Panc1 (cell line): ENCODE data around the gene C11orf52. TPM values are rescaled to one million over a fixed set of nuclear protein-coding genes. Genes with fewer than 3 reads are reported as not detected.

Source experiments
- ATAC-seq: fragments of 200-7000 bp; cut with Tn5 transposase; 2 replicates; pipeline ENCODE4 v1.9.1; 2020; ENCODE audit warnings: mild to moderate bottlenecking, moderate library complexity
- BruUV-seq: library from RNA; stranded (reverse); fragments of 400-500 nt; replicated peaks from 2 replicates; lab custom pipeline; 2021; lab: Mats Ljungman, UMichigan
- CTCF ChIA-PET: fragments of 300-600 bp; sonication (Branson Sonifier 250); formaldehyde crosslinking; loops from one replicate; lab custom pipeline; 2022; ENCODE audit warnings: antibody characterized with exemption; lab: Charles Lee
- POLR2A ChIA-PET: fragments of 300-600 bp; sonication (Branson Sonifier 250); formaldehyde crosslinking; loops from one replicate; lab custom pipeline; 2022; ENCODE audit warnings: antibody characterized with exemption; lab: Charles Lee
- DNase-seq: peaks from one replicate; pipeline ENCODE4 v3.0.0-alpha.2; 2010; ENCODE audit warnings: low read depth, low spot score
- H3K27ac ChIP-seq: 2 replicates; pipeline ENCODE4 v1.5.1; 2011; ENCODE audit warnings: mild to moderate bottlenecking, low read length, inconsistent platforms
- H3K27me3 ChIP-seq: fragments of 200-500 bp; sonication (Bioruptor generic); 2 replicates; pipeline ENCODE4 v1.6.0; 2014; ENCODE audit warnings: low read length, inconsistent platforms; ENCODE audit not compliant: control insufficient read depth, insufficient read depth
- H3K36me3 ChIP-seq: fragments of 200-500 bp; sonication (Bioruptor generic); 2 replicates; pipeline ENCODE4 v1.5.1; 2014; ENCODE audit warnings: inconsistent platforms, mild to moderate bottlenecking, low read length, moderate library complexity; ENCODE audit not compliant: control insufficient read depth, insufficient read depth
- H3K4me1 ChIP-seq: 2 replicates; pipeline ENCODE4 v1.5.1; 2011; ENCODE audit warnings: inconsistent platforms, mild to moderate bottlenecking, low read length, moderate library complexity; ENCODE audit not compliant: control insufficient read depth, insufficient read depth
- H3K4me3 ChIP-seq, 2 experiments: 2 replicates each; pipeline ENCODE4 v1.5.1; 2011 to 2012; ENCODE audit warnings: low read depth in 2 of 2, low read length in 2 of 2, mild to moderate bottlenecking in 2 of 2, inconsistent platforms in 1 of 2, moderate library complexity in 1 of 2
- H3K9me3 ChIP-seq: fragments of 200-500 bp; sonication (Bioruptor generic); 2 replicates; pipeline ENCODE4 v1.5.1; 2014; ENCODE audit warnings: low read depth, mild to moderate bottlenecking, inconsistent platforms, low read length, moderate library complexity; ENCODE audit not compliant: control insufficient read depth, insufficient read depth
- POLR2AphosphoS5 ChIP-seq: IDR thresholded peaks from 2 replicates; pipeline ENCODE4 v1.6.1; 2012; ENCODE audit warnings: mild to moderate bottlenecking, low read depth, low read length, moderate library complexity
- SIN3A ChIP-seq: IDR thresholded peaks from 2 replicates; pipeline ENCODE4 v1.6.1; 2012; ENCODE audit warnings: low read depth, mild to moderate bottlenecking, low read length, moderate library complexity, borderline replicate concordance; ENCODE audit not compliant: insufficient read depth
- TCF7L2 ChIP-seq: IDR thresholded peaks from 2 replicates; pipeline ENCODE4 v1.6.1; 2011; ENCODE audit warnings: mild to moderate bottlenecking, low read depth, low read length, inconsistent platforms
- in situ Hi-C: cut with HindIII; loops from 2 replicates; pipeline ENCODE4 v1.10.0; 2016; ENCODE audit warnings: low sequenced_read_pairs, low pct_unique_long_range_greater_than_20kb
- intact Hi-C: fragments of 100-400 bp; cut with micrococcal nuclease; formaldehyde crosslinking; loops from one replicate; pipeline ENCODE4 v1.10.0; 2022; ENCODE audit not compliant: unreplicated experiment
- total RNA-seq: library from RNA; stranded (reverse); gene quantifications from one replicate; pipeline ENCODE4 v1.2.1, GENCODE V29; 2021; ENCODE audit not compliant: unreplicated experiment
- TF ChIP-seq, protein P1 (sequence below), 2 experiments: IDR thresholded peaks; 2 replicates each; pipeline ENCODE4 v1.6.1; 2011 to 2012; ENCODE audit warnings: low read depth in 2 of 2, control low read depth in 1 of 2, low read length in 1 of 2, mild to moderate bottlenecking in 1 of 2, moderate library complexity in 1 of 2; ENCODE audit not compliant: insufficient read depth in 1 of 2
- TF ChIP-seq, protein P2 (sequence below): fragments of 450-650 bp; IDR thresholded peaks from 2 replicates; pipeline ENCODE4 v1.5.1; 2017; ENCODE audit warnings: mild to moderate bottlenecking

Gene C11orf52
- total RNA-seq, 1 experiment from 2014 or later = not detected

DNA sequence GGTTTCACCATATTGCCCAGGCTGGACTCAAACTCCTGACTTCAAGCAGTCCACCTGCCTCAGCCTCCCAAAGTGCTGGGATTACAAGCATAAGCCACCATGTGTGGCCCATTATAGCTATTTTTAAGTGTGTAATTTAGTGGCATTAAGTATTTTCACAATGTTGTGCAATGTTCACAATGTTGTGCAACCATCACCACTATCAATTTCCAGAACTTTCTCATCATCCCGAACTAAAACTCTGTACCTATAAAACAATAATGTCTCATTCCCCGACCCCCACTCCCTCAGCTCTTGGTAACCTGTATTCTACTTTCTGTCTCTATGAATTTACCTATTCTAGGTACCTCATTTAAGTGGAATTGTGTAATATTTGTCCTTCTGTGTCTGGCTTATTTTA lies 31.9 kb upstream of the C11orf52 start:
- Histone ChIP-seq H3K27ac (no peak overlapping the region), H3K36me3 (no peaks in the 10 kb centered on the region), H3K4me3 (no peak overlapping the region), H3K4me1 (no peaks in the 10 kb centered on the region), H3K27me3 (no peaks in the 10 kb centered on the region), H3K9me3 (no peaks in the 10 kb centered on the region)
- BruUV-seq = no TSS peak
- in situ Hi-C loops (no loop called here), intact Hi-C loops (no loop called here)
- POLR2A ChIA-PET = no interaction called here
- no peak for TF ChIP-seq POLR2AphosphoS5
- TF ChIP-seq, protein P1, sequence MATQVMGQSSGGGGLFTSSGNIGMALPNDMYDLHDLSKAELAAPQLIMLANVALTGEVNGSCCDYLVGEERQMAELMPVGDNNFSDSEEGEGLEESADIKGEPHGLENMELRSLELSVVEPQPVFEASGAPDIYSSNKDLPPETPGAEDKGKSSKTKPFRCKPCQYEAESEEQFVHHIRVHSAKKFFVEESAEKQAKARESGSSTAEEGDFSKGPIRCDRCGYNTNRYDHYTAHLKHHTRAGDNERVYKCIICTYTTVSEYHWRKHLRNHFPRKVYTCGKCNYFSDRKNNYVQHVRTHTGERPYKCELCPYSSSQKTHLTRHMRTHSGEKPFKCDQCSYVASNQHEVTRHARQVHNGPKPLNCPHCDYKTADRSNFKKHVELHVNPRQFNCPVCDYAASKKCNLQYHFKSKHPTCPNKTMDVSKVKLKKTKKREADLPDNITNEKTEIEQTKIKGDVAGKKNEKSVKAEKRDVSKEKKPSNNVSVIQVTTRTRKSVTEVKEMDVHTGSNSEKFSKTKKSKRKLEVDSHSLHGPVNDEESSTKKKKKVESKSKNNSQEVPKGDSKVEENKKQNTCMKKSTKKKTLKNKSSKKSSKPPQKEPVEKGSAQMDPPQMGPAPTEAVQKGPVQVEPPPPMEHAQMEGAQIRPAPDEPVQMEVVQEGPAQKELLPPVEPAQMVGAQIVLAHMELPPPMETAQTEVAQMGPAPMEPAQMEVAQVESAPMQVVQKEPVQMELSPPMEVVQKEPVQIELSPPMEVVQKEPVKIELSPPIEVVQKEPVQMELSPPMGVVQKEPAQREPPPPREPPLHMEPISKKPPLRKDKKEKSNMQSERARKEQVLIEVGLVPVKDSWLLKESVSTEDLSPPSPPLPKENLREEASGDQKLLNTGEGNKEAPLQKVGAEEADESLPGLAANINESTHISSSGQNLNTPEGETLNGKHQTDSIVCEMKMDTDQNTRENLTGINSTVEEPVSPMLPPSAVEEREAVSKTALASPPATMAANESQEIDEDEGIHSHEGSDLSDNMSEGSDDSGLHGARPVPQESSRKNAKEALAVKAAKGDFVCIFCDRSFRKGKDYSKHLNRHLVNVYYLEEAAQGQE (IDR thresholded peaks at IDR 0.05; ENCODE audit: insufficient read depth in 1 of 2, low read depth in 2 of 2, low read length in 1 of 2) = no peak
- TF ChIP-seq SIN3A = no peak
- no peak for TF ChIP-seq TCF7L2
- TF ChIP-seq, protein P2, sequence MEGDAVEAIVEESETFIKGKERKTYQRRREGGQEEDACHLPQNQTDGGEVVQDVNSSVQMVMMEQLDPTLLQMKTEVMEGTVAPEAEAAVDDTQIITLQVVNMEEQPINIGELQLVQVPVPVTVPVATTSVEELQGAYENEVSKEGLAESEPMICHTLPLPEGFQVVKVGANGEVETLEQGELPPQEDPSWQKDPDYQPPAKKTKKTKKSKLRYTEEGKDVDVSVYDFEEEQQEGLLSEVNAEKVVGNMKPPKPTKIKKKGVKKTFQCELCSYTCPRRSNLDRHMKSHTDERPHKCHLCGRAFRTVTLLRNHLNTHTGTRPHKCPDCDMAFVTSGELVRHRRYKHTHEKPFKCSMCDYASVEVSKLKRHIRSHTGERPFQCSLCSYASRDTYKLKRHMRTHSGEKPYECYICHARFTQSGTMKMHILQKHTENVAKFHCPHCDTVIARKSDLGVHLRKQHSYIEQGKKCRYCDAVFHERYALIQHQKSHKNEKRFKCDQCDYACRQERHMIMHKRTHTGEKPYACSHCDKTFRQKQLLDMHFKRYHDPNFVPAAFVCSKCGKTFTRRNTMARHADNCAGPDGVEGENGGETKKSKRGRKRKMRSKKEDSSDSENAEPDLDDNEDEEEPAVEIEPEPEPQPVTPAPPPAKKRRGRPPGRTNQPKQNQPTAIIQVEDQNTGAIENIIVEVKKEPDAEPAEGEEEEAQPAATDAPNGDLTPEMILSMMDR = no peak
- CTCF ChIA-PET = interaction anchor here (0.6 kb wide), 1 partner anchor 217 kb away, joined by 3 read pairs; no protein-coding TSS in a partner anchor
- DNase-seq (no peak), ATAC-seq (no peak)

DNA sequence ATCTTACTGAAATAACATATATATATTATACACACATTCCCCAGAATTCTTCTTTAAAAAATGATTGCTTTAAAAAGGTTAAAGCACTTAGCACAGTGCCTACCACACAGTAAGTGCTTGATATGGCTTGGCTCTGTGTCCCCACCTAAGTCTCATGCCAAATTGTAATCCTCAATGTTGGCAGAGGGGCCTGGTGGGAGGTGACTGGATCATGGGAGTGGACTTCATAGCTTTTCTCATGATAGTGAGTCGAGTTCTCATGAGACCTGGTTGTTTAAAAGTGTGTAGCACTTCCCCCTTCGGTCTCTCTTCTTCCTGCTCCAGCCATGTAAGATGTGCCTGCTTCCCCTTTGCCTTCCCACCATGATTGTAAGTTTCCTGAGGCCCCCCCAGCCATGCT lies 13.3 kb upstream of the C11orf52 start:
- BruUV-seq = no TSS peak
- CTCF ChIA-PET = interaction anchor here (0.6 kb wide), 1 partner anchor 605 kb away, joined by 3 read pairs; no protein-coding TSS in a partner anchor
- DNase-seq (no peak), ATAC-seq (no peak)
- Histone ChIP-seq H3K4me3 (no peak overlapping the region), H3K36me3 (no peaks in the 10 kb centered on the region), H3K27ac (no peak overlapping the region), H3K4me1 (no peaks in the 10 kb centered on the region), H3K9me3 (no peaks in the 10 kb centered on the region), H3K27me3 (peaks cover 7% of the 10 kb centered on the region; the same call in 1 of the 2 replicates)
- in situ Hi-C loops = no loop called here
- POLR2A ChIA-PET = no interaction called here
- no peak for TF ChIP-seq SIN3A
- TF ChIP-seq, protein P2 = no peak
- no peak for TF ChIP-seq TCF7L2
- TF ChIP-seq POLR2AphosphoS5 = no peak
- TF ChIP-seq, protein P1 (IDR thresholded peaks at IDR 0.05; ENCODE audit: insufficient read depth in 1 of 2, low read depth in 2 of 2, low read length in 1 of 2) = no peak
- intact Hi-C loops = no loop called here
